Thymus (tissue), 11 donors: ENCODE results near the gene SLC2A14. TPM values are rescaled to one million over a fixed set of nuclear protein-coding genes. Genes with fewer than 3 reads are reported as not detected.
"Not testable (repeated sequence)": the region's sequence is repeated elsewhere in the genome, so short reads cannot be mapped to it uniquely, and the experiment has no call there.

Experiments used
- DNase-seq, 9 donors: peaks; one replicate each; pipeline ENCODE4 v3.0.0-alpha.2; 2013; ENCODE audit warnings: low spot score in 9 of 9, low read depth in 6 of 9, missing footprints in 1 of 9
- H3K27ac ChIP-seq, 2 donors: one replicate each; pipeline ENCODE4 v1.5.1; 2013; ENCODE audit warnings: control low read depth in 1 of 2, low read depth in 1 of 2, low read length in 1 of 2, mild to moderate bottlenecking in 1 of 2, moderate library complexity in 1 of 2
- H3K27me3 ChIP-seq, 2 donors: one replicate each; pipeline ENCODE4 v1.5.1; 2013; ENCODE audit warnings: low read length in 1 of 2; ENCODE audit not compliant: control insufficient read depth in 2 of 2, insufficient read depth in 1 of 2
- H3K36me3 ChIP-seq, 2 donors: one replicate each; pipeline ENCODE4 v1.5.1; 2013; ENCODE audit warnings: low read length in 1 of 2, mild to moderate bottlenecking in 1 of 2, moderate library complexity in 1 of 2; ENCODE audit not compliant: control insufficient read depth in 2 of 2, insufficient read depth in 2 of 2
- H3K4me1 ChIP-seq, 2 donors: one replicate each; pipeline ENCODE4 v1.5.1; 2013; ENCODE audit warnings: low read length in 2 of 2; ENCODE audit not compliant: control insufficient read depth in 2 of 2, insufficient read depth in 2 of 2
- H3K4me3 ChIP-seq, 2 donors: one replicate each; pipeline ENCODE4 v1.5.1; 2013; ENCODE audit warnings: low read length in 2 of 2, control low read depth in 1 of 2, mild to moderate bottlenecking in 1 of 2
- H3K9me3 ChIP-seq, 2 donors: one replicate each; pipeline ENCODE4 v1.5.1; 2013; ENCODE audit warnings: low read length in 1 of 2, mild to moderate bottlenecking in 1 of 2; ENCODE audit not compliant: control insufficient read depth in 2 of 2, insufficient read depth in 1 of 2
- WGBS: extraction: QIAGEN DNeasy Blood & Tissue Kit; methylation state at CpG from one replicate; pipeline ENCODE4 v1.1.7; 2013; 5-methylcytosine and 5-hydroxymethylcytosine counted together
- polyA plus RNA-seq: library from polyadenylated mRNA; stranded (reverse); fragments of 200-250 nt; gene quantifications from one replicate; pipeline ENCODE4 v1.2.3, GENCODE V29; 2013
- total RNA-seq: library from RNA; stranded (reverse); fragments of 120-200 nt; gene quantifications from one replicate; pipeline ENCODE4 v1.2.4, GENCODE V29; 2013
- donor health status: healthy.

SLC2A14 gene
- total and polyA plus RNA-seq, 2 donors = 0.07 to 0.19 TPM

DNA sequence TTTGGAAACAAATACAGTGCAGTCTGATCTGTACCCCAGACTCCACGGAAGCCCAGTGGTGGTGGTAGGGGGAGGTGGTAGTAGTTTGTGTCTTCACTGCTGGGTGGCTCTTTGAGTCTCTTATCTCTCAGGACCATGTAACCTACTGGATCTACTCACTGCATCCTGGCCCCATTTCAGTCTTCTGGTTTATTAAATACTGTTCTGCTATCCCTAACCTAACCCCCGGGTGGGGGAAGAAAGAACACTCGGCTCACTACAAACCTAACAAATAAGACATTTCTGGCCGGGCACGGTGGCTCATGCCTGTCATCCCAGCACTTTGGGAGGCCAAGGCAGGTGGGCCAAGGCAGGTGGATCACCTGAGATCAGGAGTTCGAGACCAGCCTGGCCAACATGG is 39.5 kb downstream of the SLC2A14 start:
- not testable (repeated sequence) for H3K4me1 ChIP-seq, H3K27me3 ChIP-seq, H3K36me3 ChIP-seq, H3K27ac ChIP-seq, H3K4me3 ChIP-seq, DNase-seq, H3K9me3 ChIP-seq
- 79% methylated on average over 6 of the region's 6 CpGs for WGBS

DNA sequence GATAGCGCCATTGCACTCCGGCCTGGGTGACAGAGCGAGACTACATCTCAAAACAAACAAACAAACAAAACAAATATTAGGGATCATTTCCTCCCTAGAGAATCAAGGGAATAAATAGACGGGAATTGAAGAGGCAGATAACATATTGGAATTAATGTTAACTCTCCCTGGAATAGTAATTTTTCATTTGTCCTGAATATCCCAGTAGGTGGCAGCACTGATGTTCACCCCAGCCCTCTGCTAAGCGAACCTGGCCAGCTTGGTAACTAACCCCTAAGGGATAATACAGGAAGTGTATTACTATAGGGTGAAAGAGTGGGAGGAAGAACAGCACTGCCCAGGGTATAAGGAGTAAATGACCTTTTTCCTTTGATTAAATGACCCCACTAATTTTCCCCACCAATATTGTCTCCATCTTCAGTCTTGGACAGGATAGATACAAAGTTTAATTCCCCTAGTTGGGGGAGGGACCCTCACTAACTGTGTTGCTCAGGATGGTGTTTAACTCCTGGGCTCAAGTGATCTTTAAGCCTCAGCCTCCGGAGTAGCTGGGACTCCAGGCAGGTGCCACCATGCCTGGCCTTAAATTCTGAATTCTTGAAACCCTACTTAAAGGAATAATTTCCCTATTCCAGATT is 40.5 kb downstream of the SLC2A14 start:
- peak in 7 of 9 donors; percentile 4 to 30 (median 9) for DNase-seq
- Histone ChIP-seq H3K27me3 (no peaks in the 10 kb centered on the region), H3K36me3 (no peaks in the 10 kb centered on the region), H3K9me3 (no peaks in the 10 kb centered on the region), H3K4me3 (no peak overlapping the region), H3K4me1 (no peaks in the 10 kb centered on the region), H3K27ac (no peak overlapping the region)
- 71% methylated on average over 6 of the region's 6 CpGs for WGBS

DNA sequence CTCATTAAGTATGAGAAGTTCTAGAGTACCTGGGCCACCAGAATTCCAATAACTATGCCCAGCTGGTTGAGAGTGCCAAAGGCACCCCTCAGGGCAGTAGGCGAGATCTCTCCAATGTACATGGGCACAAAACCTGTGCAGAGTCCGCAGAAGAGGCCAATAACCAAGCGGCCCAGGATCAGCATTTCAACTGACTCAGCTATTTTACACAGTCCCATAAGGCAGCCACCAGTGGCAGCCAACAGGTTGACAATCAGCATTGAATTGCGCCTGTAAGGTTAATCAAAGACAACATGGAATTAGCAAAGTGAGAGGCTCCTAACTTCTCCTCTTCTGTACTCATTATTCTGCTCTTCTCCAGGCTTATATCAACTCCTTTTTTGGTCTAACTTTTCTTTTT is 43.0 kb downstream of the SLC2A14 start:
- not testable (repeated sequence) for H3K4me1 ChIP-seq, H3K9me3 ChIP-seq, H3K4me3 ChIP-seq, H3K36me3 ChIP-seq, H3K27ac ChIP-seq, H3K27me3 ChIP-seq, DNase-seq
- 95% methylated on average over 4 of the region's 4 CpGs for WGBS

DNA sequence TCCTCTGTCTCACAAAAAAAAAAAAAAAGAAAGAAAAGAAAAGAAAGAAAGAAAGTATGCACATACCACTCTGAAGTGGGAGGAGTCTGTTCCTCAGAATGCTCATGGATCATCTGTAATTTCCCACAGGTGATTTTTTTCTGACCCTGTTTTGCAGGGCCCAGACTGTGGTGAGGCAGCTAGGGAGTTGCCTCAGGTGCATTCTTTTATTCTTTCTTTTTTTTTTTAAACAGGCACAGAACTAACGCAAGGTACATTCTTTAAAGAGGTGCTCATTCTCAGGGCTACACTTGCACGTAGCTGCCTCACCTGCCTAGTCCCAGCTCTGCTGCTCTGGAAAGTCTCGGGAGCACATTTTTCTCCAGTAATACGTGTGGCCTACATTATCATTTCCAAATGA is 47.0 kb downstream of the SLC2A14 start:
- not testable (repeated sequence) for H3K36me3 ChIP-seq, H3K27ac ChIP-seq, H3K4me3 ChIP-seq, H3K4me1 ChIP-seq, H3K27me3 ChIP-seq, H3K9me3 ChIP-seq, DNase-seq
- 97% methylated on average over 3 of the region's 4 CpGs for WGBS

DNA sequence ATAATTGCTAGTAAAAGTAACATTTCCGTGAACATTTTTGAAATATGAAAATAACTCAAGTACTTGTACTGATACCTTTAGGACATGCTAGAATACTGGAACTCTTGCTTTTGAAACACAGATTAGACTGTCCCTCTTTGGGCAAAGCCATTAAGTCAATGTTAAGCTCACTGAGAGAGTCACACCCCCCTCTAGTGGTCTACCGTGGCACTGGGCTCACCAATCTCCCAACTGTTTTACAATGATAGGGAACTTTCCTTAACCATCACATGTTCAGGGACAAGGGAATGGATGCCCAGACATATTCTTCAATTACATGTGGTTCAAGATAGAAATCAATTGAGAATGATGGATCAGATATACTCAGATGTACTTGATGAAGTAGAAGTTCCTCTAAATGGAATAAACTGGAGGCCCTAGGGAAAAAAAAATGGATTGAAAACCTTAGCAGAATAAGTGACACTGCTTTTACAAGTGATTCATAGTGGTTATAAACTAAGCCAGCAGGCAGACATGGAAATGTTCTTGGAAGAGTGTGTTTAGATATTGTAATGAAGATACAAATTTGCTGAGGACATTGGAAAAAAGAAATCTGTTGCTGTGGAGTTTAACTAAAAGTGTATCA is 65.7 kb downstream of the SLC2A14 start:
- WGBS = 5% methylated on average over 2 of the region's 2 CpGs
- Histone ChIP-seq H3K36me3 (no peaks in the 10 kb centered on the region), H3K4me3 (no peak overlapping the region), H3K9me3 (no peaks in the 10 kb centered on the region), H3K27ac (no peak overlapping the region), H3K4me1 (no peaks in the 10 kb centered on the region), H3K27me3 (no peaks in the 10 kb centered on the region)
- peak; percentile 9 to 70 (median 39) for DNase-seq

DNA sequence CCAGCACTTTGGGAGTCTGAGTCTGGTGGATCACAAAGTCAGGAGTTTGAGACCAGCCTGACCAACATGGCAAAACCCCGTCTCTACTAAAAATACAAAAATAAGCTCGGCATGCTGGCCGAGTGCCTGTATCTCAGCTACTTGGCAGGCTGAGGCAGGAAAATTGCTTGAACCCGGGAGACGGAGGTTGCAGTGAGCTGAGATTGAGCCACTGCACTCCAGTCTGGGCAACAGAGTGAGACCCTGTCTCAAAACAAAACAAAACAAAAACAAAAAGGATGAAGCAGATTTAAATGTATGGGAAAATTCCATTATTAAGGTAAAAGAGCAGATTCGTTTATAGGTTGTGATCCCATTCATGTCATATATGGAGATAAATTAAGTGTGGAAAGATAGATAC is 66.4 kb downstream of the SLC2A14 start:
- H3K9me3 ChIP-seq, H3K36me3 ChIP-seq, H3K4me1 ChIP-seq, H3K27me3 ChIP-seq, H3K27ac ChIP-seq, H3K4me3 ChIP-seq, DNase-seq: not testable (repeated sequence)
- 95% methylated on average over 6 of the region's 6 CpGs for WGBS

DNA sequence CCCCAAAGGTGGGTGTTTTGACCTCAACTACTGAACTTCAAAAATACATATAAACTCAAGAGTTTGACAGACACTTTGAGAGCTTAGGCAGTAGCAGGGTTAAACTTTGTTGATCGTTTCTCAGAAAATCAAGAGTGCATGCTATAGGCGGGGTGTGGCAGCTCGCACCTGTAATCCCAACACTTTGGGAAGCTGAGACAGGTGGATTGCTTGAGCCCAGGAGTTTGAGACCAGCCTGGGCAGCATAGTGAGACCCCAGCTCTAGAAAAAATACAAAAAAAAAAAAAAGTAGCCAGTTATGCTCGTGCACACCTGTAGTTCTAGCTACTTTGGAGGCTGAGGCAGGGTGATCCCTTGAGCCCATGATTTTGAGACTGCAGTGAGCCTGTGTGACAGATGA is 71.3 kb downstream of the SLC2A14 start:
- no peak overlapping the region for H3K27ac ChIP-seq
- H3K36me3 ChIP-seq = no peaks in the 10 kb centered on the region
- no peaks in the 10 kb centered on the region for H3K9me3 ChIP-seq
- WGBS = 65% methylated on average over 4 of the region's 4 CpGs
- DNase-seq = no peak
- H3K27me3 ChIP-seq = no peaks in the 10 kb centered on the region
- no peak overlapping the region for H3K4me3 ChIP-seq
- no peaks in the 10 kb centered on the region for H3K4me1 ChIP-seq

DNA sequence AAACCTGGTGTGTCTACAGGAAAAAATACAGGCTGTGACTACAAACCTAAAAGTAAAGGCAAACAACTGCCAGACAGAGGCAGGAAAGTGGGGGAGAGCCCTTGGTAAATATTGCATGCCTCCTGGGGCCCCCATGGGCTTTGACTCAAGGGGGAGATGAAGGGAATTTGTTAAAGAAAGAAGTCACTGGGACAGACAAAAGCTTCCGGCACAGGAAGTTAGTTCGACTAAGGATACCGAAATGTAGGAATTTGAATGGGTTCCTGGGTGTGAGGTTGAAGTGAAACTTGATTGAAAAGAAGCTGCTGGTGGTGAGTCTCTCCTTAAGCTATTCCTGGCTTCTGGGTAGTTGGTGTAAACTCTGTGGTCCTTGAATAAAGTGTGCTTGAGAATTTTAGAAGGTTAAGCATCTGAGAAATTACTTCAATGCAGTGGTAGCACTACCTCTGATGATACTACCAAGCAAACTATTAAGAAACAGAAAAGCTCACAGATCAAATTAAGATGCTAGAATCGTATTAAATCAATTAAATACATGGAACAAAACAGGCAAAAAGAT is 73.9 kb downstream of the SLC2A14 start:
- not testable (repeated sequence) for H3K36me3 ChIP-seq, DNase-seq, H3K9me3 ChIP-seq, H3K27me3 ChIP-seq, H3K4me3 ChIP-seq, H3K4me1 ChIP-seq, H3K27ac ChIP-seq
- 92% methylated on average over 1 of the region's 4 CpGs for WGBS

DNA sequence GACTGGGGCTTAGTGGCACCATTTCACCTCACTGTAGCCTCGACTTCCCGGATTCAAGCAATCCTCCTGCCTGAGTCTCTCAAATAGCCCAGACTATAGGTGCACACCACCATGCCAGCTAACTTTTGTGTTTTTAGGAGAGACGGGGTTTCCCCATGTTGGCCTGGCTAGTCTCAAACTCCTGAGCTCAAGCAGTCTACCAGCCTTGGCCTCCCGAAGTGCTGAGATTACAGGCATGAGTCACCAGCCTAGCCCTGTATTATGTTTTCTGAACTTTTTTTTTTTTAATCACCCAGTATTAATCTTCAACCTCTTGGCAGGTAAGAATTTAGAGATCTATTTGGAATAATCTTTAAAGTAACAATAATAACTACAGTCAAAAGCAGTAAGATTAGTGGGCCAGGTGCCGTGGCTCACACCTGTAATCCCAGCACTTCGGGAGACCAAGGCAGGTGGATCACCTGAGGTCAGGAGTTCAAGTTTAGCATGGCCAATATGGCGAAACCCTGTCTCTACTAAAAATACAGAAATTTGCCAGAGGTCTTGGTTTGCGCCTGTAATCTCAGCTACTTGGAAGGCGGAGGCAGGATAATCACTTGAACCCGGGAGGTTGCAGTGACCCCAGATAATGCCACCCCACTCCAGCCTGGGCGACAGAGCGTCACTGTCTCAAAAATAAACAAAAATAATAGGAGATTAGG is 74.9 kb downstream of the SLC2A14 start:
- no peak for DNase-seq
- H3K4me3 ChIP-seq = no peak overlapping the region
- 93% methylated on average over 12 of the region's 12 CpGs for WGBS
- no peaks in the 10 kb centered on the region for H3K4me1 ChIP-seq
- H3K27ac ChIP-seq = no peak overlapping the region
- H3K27me3 ChIP-seq = no peaks in the 10 kb centered on the region
- no peaks in the 10 kb centered on the region for H3K9me3 ChIP-seq
- H3K36me3 ChIP-seq = no peaks in the 10 kb centered on the region
